Stimulated activated CD8-positive, alpha-beta memory T cell treated with anti-CD3 and anti-CD28 coated beads, Interleukin-7, amount 100 ng/mL, for 48 hours (primary cell): Measurements from ENCODE around the gene C8A.
A peak's percentile ranks its signal among the peaks of the same experiment; 100 is the strongest.

ENCODE experiments used
- DNase-seq, 2 donors: peaks; one replicate each; pipeline ENCODE4 v3.0.0-alpha.2; 2020; ENCODE audit warnings: low read depth in 1 of 2; ENCODE audit errors: extremely low read depth in 1 of 2

C8A gene

GRCh38 chr1:56854521-56855099, at the start of gene C8A:
C8A (plus strand) TSS chr1:56854797; CDS start chr1:56854902, 105 bp downstream.
- no peak for DNase-seq

GRCh38 chr1:56806804-56807203, 47.8 kb upstream of the C8A start:
- DNase-seq = no peak

GRCh38 chr1:56808410-56808809, 46.2 kb upstream of the C8A start:
- no peak for DNase-seq

GRCh38 chr1:56811331-56811730, 43.3 kb upstream of the C8A start:
- DNase-seq = no peak

- DNase-seq = no peak
These were observed 40.4 kb upstream of the C8A start for GRCh38 chr1:56814205-56814604.

- no peak for DNase-seq
These were observed 38.3 kb upstream of the C8A start for GRCh38 chr1:56816264-56816663.

GRCh38 chr1:56816909-56817308, 37.7 kb upstream of the C8A start:
- no peak for DNase-seq

GRCh38 chr1:56817716-56818463, 36.7 kb upstream of the C8A start:
- no peak for DNase-seq

GRCh38 chr1:56819387-56819899, 35.2 kb upstream of the C8A start, which contains the start of gene FYB2:
FYB2 (minus strand) TSS chr1:56819404; CDS start chr1:56819290, 114 bp downstream.
- no peak for DNase-seq

GRCh38 chr1:56820755-56821461, 33.7 kb upstream of the C8A start:
- DNase-seq = peak; percentile 25 to 62

GRCh38 chr1:56821462-56821797, 33.2 kb upstream of the C8A start:
- no peak for DNase-seq

- DNase-seq = no peak
These were observed 30.3 kb upstream of the C8A start for GRCh38 chr1:56824271-56824670.

- DNase-seq = no peak
These were observed 29.7 kb upstream of the C8A start for GRCh38 chr1:56824938-56825337.

GRCh38 chr1:56825436-56825835, 29.2 kb upstream of the C8A start:
- DNase-seq = no peak

- no peak for DNase-seq
These were observed 26.9 kb upstream of the C8A start for GRCh38 chr1:56827711-56828110.

GRCh38 chr1:56830052-56830451, 24.5 kb upstream of the C8A start:
- no peak for DNase-seq

- peak; percentile 15 to 20 for DNase-seq
These were observed 22.5 kb upstream of the C8A start for GRCh38 chr1:56831871-56832693.

- no peak for DNase-seq
These were observed 21.5 kb upstream of the C8A start for GRCh38 chr1:56833088-56833487.

GRCh38 chr1:56834137-56834900, 20.3 kb upstream of the C8A start:
- no peak for DNase-seq

- DNase-seq = no peak
These were observed 18.9 kb upstream of the C8A start for GRCh38 chr1:56835657-56836056.
